GM12878 (cell line): Measurements from ENCODE around the gene SLC25A13. TPM values are rescaled to one million over a fixed set of nuclear protein-coding genes. Genes with fewer than 3 reads are reported as not detected.

Source experiments
- ATAC-seq: fragments of 200-7000 bp; cut with Tn5 transposase; 3 replicates; pipeline ENCODE4 v1.9.1; 2020; ENCODE audit warnings: mild to moderate bottlenecking, moderate library complexity
- BruUV-seq: library from RNA; stranded (reverse); fragments of 400-500 nt; replicated peaks from 2 replicates; lab custom pipeline; 2021; lab: Mats Ljungman, UMichigan
- CTCF ChIA-PET: fragments of 300-600 bp; sonication (Branson Sonifier 250); formaldehyde crosslinking; extraction: SDS; loops from one replicate; lab custom pipeline; 2021; ENCODE audit warnings: inconsistent platforms; lab: Yijun Ruan, JAX
- POLR2A ChIA-PET: fragments of 350-600 bp; formaldehyde crosslinking; extraction: SDS; loops from one replicate; lab custom pipeline; 2021; ENCODE audit warnings: inconsistent platforms; lab: Charles Lee
- RAD21 ChIA-PET: fragments of 300-600 bp; sonication (Branson Sonifier 250); formaldehyde crosslinking; loops from one replicate; lab custom pipeline; 2023; ENCODE audit warnings: antibody characterized with exemption; ENCODE audit not compliant: unreplicated experiment; lab: Charles Lee
- SMC1A ChIA-PET: fragments of 300-600 bp; sonication (Branson Sonifier 250); formaldehyde crosslinking; loops from one replicate; lab custom pipeline; 2023; ENCODE audit not compliant: unreplicated experiment, uncharacterized antibody; lab: Charles Lee
- DNase-seq: peaks from one replicate; pipeline ENCODE4 v3.0.0-alpha.2; 2011; ENCODE audit warnings: low read depth, low spot score
- FAIRE-seq: peaks from 3 replicates; lab custom pipeline; 2011; peaks lifted over from hg19 to GRCh38; lab: Jason Lieb, UNC
- H2AFZ ChIP-seq: 2 replicates; pipeline ENCODE4 v1.6.0; 2011; ENCODE audit warnings: low read depth, low read length, control low read depth; ENCODE audit not compliant: control insufficient read depth
- H3K27ac ChIP-seq: 2 replicates; pipeline ENCODE4 v1.5.1; 2011; ENCODE audit warnings: control low read depth; ENCODE audit not compliant: control insufficient read depth, insufficient read depth
- H3K27me3 ChIP-seq, 2 experiments: replicated peaks in 1 of 2; 2 replicates each; pipeline versions ENCODE4 v1.6.0 to v1.6.1; 2011; ENCODE audit warnings: low read length in 1 of 2; ENCODE audit not compliant: control insufficient read depth in 2 of 2, insufficient read depth in 2 of 2
- H3K36me3 ChIP-seq, 2 experiments: 2 replicates each; pipeline ENCODE4 v1.5.1; 2011; ENCODE audit warnings: low read length in 1 of 2; ENCODE audit not compliant: control insufficient read depth in 2 of 2, insufficient read depth in 2 of 2
- H3K4me1 ChIP-seq: 2 replicates; pipeline ENCODE4 v1.6.1; 2011; ENCODE audit warnings: mild to moderate bottlenecking, low read length, moderate library complexity, mixed read lengths; ENCODE audit not compliant: control insufficient read depth, insufficient read depth
- H3K4me2 ChIP-seq: 2 replicates; pipeline ENCODE4 v1.6.0; 2011; ENCODE audit warnings: control low read depth; ENCODE audit not compliant: control insufficient read depth, insufficient read depth
- H3K4me3 ChIP-seq: fragments of 200-600 bp; sonication (generic); 2 replicates; pipeline ENCODE4 v1.5.1; 2016
- H3K79me2 ChIP-seq: 2 replicates; pipeline ENCODE4 v1.6.0; 2011; ENCODE audit warnings: low read length; ENCODE audit not compliant: control insufficient read depth, insufficient read depth
- H3K9ac ChIP-seq: 2 replicates; pipeline ENCODE4 v1.8.0; 2011; ENCODE audit warnings: low read length, control low read depth, mixed read lengths; ENCODE audit not compliant: control insufficient read depth, insufficient read depth
- H3K9me3 ChIP-seq: replicated peaks from 3 replicates; pipeline ENCODE4 v1.5.1; 2011; ENCODE audit warnings: mild to moderate bottlenecking, low read length; ENCODE audit not compliant: control insufficient read depth, insufficient read depth
- H4K20me1 ChIP-seq: 2 replicates; pipeline ENCODE4 v1.6.0; 2011; ENCODE audit not compliant: control insufficient read depth, insufficient read depth
- ATF2 ChIP-seq: IDR thresholded peaks from 2 replicates; pipeline ENCODE4 v1.6.1; 2012; ENCODE audit warnings: low read length, inconsistent platforms
- ATF3 ChIP-seq: IDR thresholded peaks from 2 replicates; pipeline ENCODE4 v1.6.1; 2011; ENCODE audit warnings: low read depth, mild to moderate bottlenecking, low read length, moderate library complexity, borderline replicate concordance; ENCODE audit errors: extremely low read depth
- ATF7 ChIP-seq: fragments of 450-650 bp; IDR thresholded peaks from 2 replicates; pipeline ENCODE4 v1.6.1; 2016; ENCODE audit warnings: low read depth, mild to moderate bottlenecking
- BHLHE40 ChIP-seq, 2 experiments: fragments of 450-650 bp in 1 of 2; IDR thresholded peaks; 2 replicates each; pipeline ENCODE4 v1.6.1; 2011 to 2017; ENCODE audit warnings: low read depth in 2 of 2, borderline replicate concordance in 1 of 2, improper control_type of control experiment in 1 of 2, low read length in 1 of 2, mild to moderate bottlenecking in 1 of 2
- CBFB ChIP-seq: IDR thresholded peaks from 2 replicates; pipeline ENCODE4 v1.6.1; 2016; ENCODE audit warnings: antibody characterized with exemption, low read depth
- CEBPB ChIP-seq, 2 experiments: fragments of 150-350 bp in 1 of 2; IDR thresholded peaks; 2 replicates each; pipeline ENCODE4 v1.6.1; 2012 to 2014; ENCODE audit warnings: low read depth in 2 of 2, low read length in 2 of 2, borderline replicate concordance in 1 of 2, inconsistent platforms in 1 of 2
- EED ChIP-seq: sonication (generic); IDR thresholded peaks from 2 replicates; pipeline ENCODE4 v1.6.1; 2016; ENCODE audit warnings: antibody characterized with exemption, low read depth
- FOXK2 ChIP-seq: fragments of 450-650 bp; IDR thresholded peaks from 2 replicates; pipeline ENCODE4 v1.6.1; 2017; ENCODE audit warnings: mild to moderate bottlenecking, moderate library complexity
- GABPA ChIP-seq: IDR thresholded peaks from 2 replicates; pipeline ENCODE4 v1.6.1; 2014; ENCODE audit warnings: antibody characterized with exemption, low read depth, mild to moderate bottlenecking, inconsistent platforms
- NRF1 ChIP-seq: conservative IDR thresholded peaks from 2 replicates; pipeline ENCODE4 v1.6.1; 2011; ENCODE audit warnings: mild to moderate bottlenecking, low read depth, low read length, improper control_type of control experiment
- RCOR1 ChIP-seq: conservative IDR thresholded peaks from 2 replicates; pipeline ENCODE4 v1.6.1; 2012; ENCODE audit warnings: low read depth, low read length, improper control_type of control experiment
- SMARCA5 ChIP-seq: fragments of 450-650 bp; IDR thresholded peaks from 2 replicates; pipeline ENCODE4 v1.6.1; 2017; ENCODE audit warnings: mild to moderate bottlenecking
- STAT1 ChIP-seq: fragments of 450-650 bp; conservative IDR thresholded peaks from 2 replicates; pipeline ENCODE4 v1.6.1; 2014; ENCODE audit warnings: antibody characterized with exemption, mild to moderate bottlenecking
- TCF7 ChIP-seq: IDR thresholded peaks from 2 replicates; pipeline ENCODE4 v1.6.1; 2014; ENCODE audit warnings: antibody characterized with exemption, borderline replicate concordance
- YBX1 ChIP-seq: fragments of 450-650 bp; IDR thresholded peaks from 2 replicates; pipeline ENCODE4 v1.6.1; 2016; ENCODE audit warnings: antibody characterized with exemption
- ZBED1 ChIP-seq: IDR thresholded peaks from 2 replicates; pipeline ENCODE4 v1.6.1; 2016; ENCODE audit warnings: borderline replicate concordance
- WGBS: methylation state at CpG from one replicate; pipeline ENCODE4 v1.1.6; 2016; ENCODE audit warnings: low lambda C conversion rate; ENCODE audit not compliant: insufficient replicate concordance, insufficient coverage; ENCODE audit errors: missing lambda C conversion rate; 5-methylcytosine and 5-hydroxymethylcytosine counted together
- in situ Hi-C: fragments of 300-500 bp; cut with MboI; formaldehyde crosslinking; loops from 9 replicates; pipeline ENCODE4 v1.14.3; 2018; ENCODE audit warnings: mixed read lengths
- intact Hi-C: fragments of 100-400 bp; cut with micrococcal nuclease; formaldehyde crosslinking; loops from one replicate; pipeline ENCODE4 v1.14.2; 2022; ENCODE audit not compliant: unreplicated experiment
- polyA plus RNA-seq, 11 experiments: library from polyadenylated mRNA; depleted of rRNA in 4 of 11; unstranded in 6 of 11; stranded (reverse) in 5 of 11; fragments of >200 nt; fragmentation: Nextera tagmentation in 4 of 11; fragmentation: Illumina TruSeq in 1 of 11; extraction: Ambion mirVana in 4 of 11; extraction: Trizol in 1 of 11; gene quantifications; 1 replicate in 1 of 11; 2 replicates in 10 of 11; pipeline versions ENCODE4 v1.2.1 to v1.2.3, GENCODE V29; 2011 to 2016; ENCODE audit warnings: inconsistent platforms in 2 of 11, missing spikeins in 2 of 11, low read depth in 1 of 11
- total RNA-seq, 4 experiments: library from RNA; depleted of rRNA in 3 of 4; stranded (reverse); fragments of >200 nt in 3 of 4; fragmentation: Illumina TruSeq in 1 of 4; extraction: Trizol in 1 of 4; gene quantifications; 2 replicates each; pipeline versions ENCODE4 v1.2.1 to v1.2.3, GENCODE V29; 2013 to 2021

SLC25A13 gene
- total and polyA plus RNA-seq, 10 of the 15 experiments (the other 5 are each of a cell fraction or from before 2014, with no cell fraction given), result 7.0 to 24.7 (median 18.6) TPM

GRCh38 chr7:96093435-96093834, 228.5 kb downstream of the SLC25A13 start:
- ChIA-PET SMC1A (interaction anchor here (1.0 kb wide), 1 partner anchor 16 kb away, joined by 3 read pairs; no protein-coding TSS in a partner anchor), POLR2A (no interaction called here)
- TF ChIP-seq ATF7 (no peak), EED (no peak), CEBPB (IDR thresholded peaks at IDR 0.05; ENCODE audit: borderline replicate concordance in 1 of 2, low read depth in 2 of 2, low read length in 2 of 2) (no peak), GABPA (no peak), SMARCA5 (no peak), FOXK2 (no peak), TCF7 (no peak), RCOR1 (no peak), NRF1 (no peak), ATF2 (no peak), BHLHE40 (IDR thresholded peaks at IDR 0.05; ENCODE audit: borderline replicate concordance in 1 of 2, low read depth in 2 of 2, low read length in 1 of 2) (no peak), ZBED1 (no peak), YBX1 (no peak), CBFB (no peak), STAT1 (no peak), ATF3 (no peak)
- TF ChIP-seq, all 136 proteins: peak for 0
- ChIA-PET CTCF (no interaction called here), RAD21 (no interaction called here)
- ATAC-seq (no peak), FAIRE-seq (no peak), DNase-seq (no peak)
- Histone ChIP-seq H3K4me3 (no peak overlapping the region), H2AFZ (no peak overlapping the region), H4K20me1 (no peaks in the 10 kb centered on the region), H3K9ac (no peak overlapping the region), H3K4me2 (no peak overlapping the region), H3K4me1 (no peaks in the 10 kb centered on the region), H3K27ac (no peak overlapping the region), H3K27me3 (no peaks in the 10 kb centered on the region), H3K79me2 (no peaks in the 10 kb centered on the region), H3K36me3 (no peaks in the 10 kb centered on the region), H3K9me3 (no peaks in the 10 kb centered on the region)
- 6% methylated on average over 1 of the region's 1 CpG for WGBS
- BruUV-seq, result no TSS peak
- in situ Hi-C loops (no loop called here), intact Hi-C loops (no loop called here)
